CD14-positive monocyte (primary cell): Measurements from ENCODE around the gene MYO1H. TPM values are rescaled to one million over a fixed set of nuclear protein-coding genes. Genes with fewer than 3 reads are reported as not detected.

Source experiments
- DNase-seq, 3 donors: peaks; one replicate each; pipeline ENCODE4 v3.0.0-alpha.2; 2011 to 2022
- H2AFZ ChIP-seq: 2 replicates; pipeline ENCODE4 v1.6.0; 2012; ENCODE audit warnings: mild to moderate bottlenecking, low read depth, low read length, inconsistent platforms; ENCODE audit not compliant: insufficient read depth, poor library complexity, severe bottlenecking
- H3K27ac ChIP-seq, 2 donors: 1 replicate in 1 of 2; 2 replicates in 1 of 2; pipeline ENCODE4 v1.5.1; 2012 to 2013; ENCODE audit warnings: low read length in 2 of 2, control low read depth in 1 of 2, inconsistent platforms in 1 of 2, low read depth in 1 of 2, mild to moderate bottlenecking in 1 of 2
- H3K27me3 ChIP-seq, 2 donors: one replicate each; pipeline versions ENCODE4 v1.6.0 to v1.6.1; 2011 to 2013; ENCODE audit warnings: low read length in 2 of 2; ENCODE audit not compliant: control insufficient read depth in 2 of 2, insufficient read depth in 2 of 2
- H3K36me3 ChIP-seq, 2 donors: replicated peaks in 1 of 2; 1 replicate in 1 of 2; 2 replicates in 1 of 2; pipeline versions ENCODE4 v1.5.1 to v1.6.1; 2012 to 2013; ENCODE audit warnings: low read length in 2 of 2, control low read depth in 1 of 2, inconsistent platforms in 1 of 2, mild to moderate bottlenecking in 1 of 2; ENCODE audit not compliant: insufficient read depth in 2 of 2, control insufficient read depth in 1 of 2
- H3K4me1 ChIP-seq, 2 donors: 1 replicate in 1 of 2; 2 replicates in 1 of 2; pipeline versions ENCODE4 v1.5.1 to v1.6.1; 2012 to 2013; ENCODE audit warnings: low read length in 2 of 2, control low read depth in 1 of 2, inconsistent platforms in 1 of 2, mild to moderate bottlenecking in 1 of 2, moderate library complexity in 1 of 2; ENCODE audit not compliant: insufficient read depth in 2 of 2, control insufficient read depth in 1 of 2
- H3K4me2 ChIP-seq: replicated peaks from 2 replicates; pipeline ENCODE3; 2012; ENCODE audit warnings: low read length, moderate library complexity, mild to moderate bottlenecking; ENCODE audit not compliant: poor library complexity, severe bottlenecking; ENCODE audit errors: extremely low read depth
- H3K4me3 ChIP-seq, 3 experiments: fragments of 200-600 bp in 1 of 3; sonication (generic) in 1 of 3; replicated peaks in 1 of 3; 1 replicate in 2 of 3; 2 replicates in 1 of 3; pipeline ENCODE4 v1.5.1; 2011 to 2013; ENCODE audit warnings: low read length in 3 of 3, mild to moderate bottlenecking in 3 of 3, control low read depth in 2 of 3, low read depth in 2 of 3, inconsistent platforms in 1 of 3, moderate library complexity in 1 of 3
- H3K79me2 ChIP-seq: 2 replicates; pipeline ENCODE4 v1.6.0; 2012; ENCODE audit warnings: mild to moderate bottlenecking, control low read depth, inconsistent platforms, low read length, moderate library complexity; ENCODE audit not compliant: insufficient read depth
- H3K9ac ChIP-seq: 2 replicates; pipeline ENCODE4 v1.6.0; 2017; ENCODE audit warnings: low read length, mild to moderate bottlenecking; ENCODE audit not compliant: insufficient read depth, poor library complexity, severe bottlenecking
- H3K9me3 ChIP-seq, 2 donors: replicated peaks in 1 of 2; 1 replicate in 1 of 2; 2 replicates in 1 of 2; pipeline versions ENCODE4 v1.5.1 to v1.6.1; 2012 to 2013; ENCODE audit warnings: low read length in 2 of 2, control low read depth in 1 of 2; ENCODE audit not compliant: control insufficient read depth in 1 of 2, insufficient read depth in 1 of 2
- H4K20me1 ChIP-seq: 2 replicates; pipeline ENCODE4 v1.6.0; 2012; ENCODE audit warnings: mild to moderate bottlenecking, low read length, control low read depth, moderate library complexity; ENCODE audit not compliant: insufficient read depth
- H3K27ac Mint-ChIP-seq, 7 donors: one replicate each; pipeline ENCODE4 v1.8.0; 2020; ENCODE audit warnings: mild to moderate bottlenecking in 7 of 7, mixed read lengths in 7 of 7, moderate library complexity in 6 of 7, inconsistent platforms in 2 of 7
- H3K27me3 Mint-ChIP-seq, 3 donors: one replicate each; pipeline ENCODE4 v1.8.0; 2021 to 2022; ENCODE audit warnings: low read depth in 3 of 3, mild to moderate bottlenecking in 3 of 3, mixed read lengths in 3 of 3, moderate library complexity in 3 of 3, inconsistent platforms in 1 of 3
- H3K36me3 Mint-ChIP-seq, 2 donors: one replicate each; pipeline ENCODE4 v1.8.0; 2020; ENCODE audit warnings: mixed read lengths in 2 of 2, inconsistent platforms in 1 of 2, mild to moderate bottlenecking in 1 of 2
- H3K4me1 Mint-ChIP-seq: one replicate; pipeline ENCODE4 v1.8.0; 2020; ENCODE audit warnings: mild to moderate bottlenecking, mixed read lengths
- H3K4me3 Mint-ChIP-seq, 2 donors: one replicate each; pipeline ENCODE4 v1.8.0; 2020; ENCODE audit warnings: mild to moderate bottlenecking in 2 of 2, mixed read lengths in 2 of 2, moderate library complexity in 1 of 2
- H3K9me3 Mint-ChIP-seq, 7 donors: one replicate each; pipeline ENCODE4 v1.8.0; 2020 to 2022; ENCODE audit warnings: mixed read lengths in 7 of 7, mild to moderate bottlenecking in 6 of 7, moderate library complexity in 6 of 7, inconsistent platforms in 2 of 7
- WGBS: methylation state at CpG from one replicate; pipeline ENCODE4 v1.1.5; 2013; ENCODE audit warnings: missing lambda C conversion rate; ENCODE audit not compliant: insufficient coverage; 5-methylcytosine and 5-hydroxymethylcytosine counted together
- intact Hi-C, 2 donors: fragments of 100-400 bp; cut with micrococcal nuclease; formaldehyde crosslinking; loops; one replicate each; pipeline versions ENCODE4 v1.15.0 to v1.15.1; 2023
- polyA plus RNA-seq, 3 donors: library from polyadenylated mRNA; depleted of rRNA in 1 of 3; unstranded in 2 of 3; stranded (reverse) in 1 of 3; fragments of 300-500 nt in 2 of 3; fragments of >200 nt in 1 of 3; fragmentation: Illumina TruSeq in 2 of 3; gene quantifications; 1 replicate in 2 of 3; 2 replicates in 1 of 3; pipeline ENCODE4 v1.2.3, GENCODE V29; 2012 to 2021
- TF ChIP-seq, protein P1 (sequence below): fragments of 200-600 bp; IDR thresholded peaks from one replicate; pipeline ENCODE4 v1.8.0; 2022; ENCODE audit warnings: antibody characterized with exemption, mild to moderate bottlenecking

MYO1H gene
- polyA plus RNA-seq, 3 donors: not detected

DNA sequence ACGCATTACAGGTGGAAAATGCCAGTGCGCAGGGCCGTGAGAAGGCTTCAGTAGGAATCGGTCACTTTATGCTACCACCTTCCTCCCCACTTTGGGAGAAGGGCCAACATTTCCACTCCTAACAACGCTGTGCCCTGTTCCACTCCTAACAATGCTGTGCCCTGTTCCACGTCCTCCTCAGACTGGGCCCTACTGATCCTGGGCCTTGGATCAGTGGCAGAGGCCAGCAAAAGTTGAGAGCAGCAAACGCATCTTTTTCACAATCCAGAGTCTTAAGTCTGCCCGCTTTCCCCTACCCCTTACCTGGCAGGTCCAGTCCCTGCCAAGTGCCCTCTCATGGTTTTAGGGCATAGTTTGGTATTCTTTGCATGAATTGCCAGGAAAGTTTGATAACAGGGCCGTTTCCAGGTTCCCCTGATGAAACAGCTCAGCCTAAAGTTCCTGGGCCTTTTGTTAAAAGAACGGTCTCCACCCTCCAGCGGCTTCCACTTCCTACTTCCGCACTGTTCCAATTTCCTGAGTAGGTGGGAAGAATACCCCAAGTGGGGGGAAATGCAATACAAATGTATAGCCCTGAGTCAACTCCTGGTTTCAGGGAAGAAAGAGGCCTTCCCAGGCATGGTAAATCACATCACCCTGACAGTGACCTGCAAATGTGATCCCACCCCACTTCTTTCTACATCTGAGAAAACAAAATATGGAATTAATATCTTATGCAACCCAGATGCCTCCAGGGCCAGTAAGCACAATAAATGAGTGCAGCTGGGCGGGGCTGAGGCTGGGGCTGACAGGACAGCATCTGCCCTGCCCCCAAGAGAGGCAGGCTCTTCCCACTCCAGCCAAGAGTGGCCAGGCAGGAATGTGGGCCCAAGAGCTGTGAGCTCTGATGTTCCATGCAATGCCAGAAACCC is 114.4 kb downstream of the MYO1H start:
- WGBS: 91% methylated on average over 8 of the region's 13 CpGs
- peaks cover 41% of the 10 kb centered on the region for H3K4me1 Mint-ChIP-seq
- Histone ChIP-seq H3K9ac (peak overlapping the region; percentile 33), H3K9me3 (no peaks in the 10 kb centered on the region), H3K36me3 (peaks cover 37 to 61% of the 10 kb centered on the region in 2 donors), H3K79me2 (peaks cover 47% of the 10 kb centered on the region), H3K4me3 (no peak overlapping the region), H4K20me1 (peaks cover 71% of the 10 kb centered on the region), H3K27me3 (no peaks in the 10 kb centered on the region), H3K4me2 (peak overlapping the region; percentile 29), H2AFZ (no peak overlapping the region), H3K27ac (peak overlapping the region in 1 of 2 donors; percentile 73), H3K4me1 (peaks cover 38 to 39% of the 10 kb centered on the region in 2 donors)
- H3K27ac Mint-ChIP-seq: peak overlapping the region; percentile 19 to 91 (median 67)
- no peak overlapping the region for H3K4me3 Mint-ChIP-seq
- H3K27me3 Mint-ChIP-seq: no peaks in the 10 kb centered on the region
- peaks cover 48 to 72% of the 10 kb centered on the region in 2 donors for H3K36me3 Mint-ChIP-seq
- intact Hi-C loops: no loop called here
- DNase-seq: no peak
- H3K9me3 Mint-ChIP-seq: no peaks in the 10 kb centered on the region
- TF ChIP-seq, protein P1, sequence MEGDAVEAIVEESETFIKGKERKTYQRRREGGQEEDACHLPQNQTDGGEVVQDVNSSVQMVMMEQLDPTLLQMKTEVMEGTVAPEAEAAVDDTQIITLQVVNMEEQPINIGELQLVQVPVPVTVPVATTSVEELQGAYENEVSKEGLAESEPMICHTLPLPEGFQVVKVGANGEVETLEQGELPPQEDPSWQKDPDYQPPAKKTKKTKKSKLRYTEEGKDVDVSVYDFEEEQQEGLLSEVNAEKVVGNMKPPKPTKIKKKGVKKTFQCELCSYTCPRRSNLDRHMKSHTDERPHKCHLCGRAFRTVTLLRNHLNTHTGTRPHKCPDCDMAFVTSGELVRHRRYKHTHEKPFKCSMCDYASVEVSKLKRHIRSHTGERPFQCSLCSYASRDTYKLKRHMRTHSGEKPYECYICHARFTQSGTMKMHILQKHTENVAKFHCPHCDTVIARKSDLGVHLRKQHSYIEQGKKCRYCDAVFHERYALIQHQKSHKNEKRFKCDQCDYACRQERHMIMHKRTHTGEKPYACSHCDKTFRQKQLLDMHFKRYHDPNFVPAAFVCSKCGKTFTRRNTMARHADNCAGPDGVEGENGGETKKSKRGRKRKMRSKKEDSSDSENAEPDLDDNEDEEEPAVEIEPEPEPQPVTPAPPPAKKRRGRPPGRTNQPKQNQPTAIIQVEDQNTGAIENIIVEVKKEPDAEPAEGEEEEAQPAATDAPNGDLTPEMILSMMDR: no peak

DNA sequence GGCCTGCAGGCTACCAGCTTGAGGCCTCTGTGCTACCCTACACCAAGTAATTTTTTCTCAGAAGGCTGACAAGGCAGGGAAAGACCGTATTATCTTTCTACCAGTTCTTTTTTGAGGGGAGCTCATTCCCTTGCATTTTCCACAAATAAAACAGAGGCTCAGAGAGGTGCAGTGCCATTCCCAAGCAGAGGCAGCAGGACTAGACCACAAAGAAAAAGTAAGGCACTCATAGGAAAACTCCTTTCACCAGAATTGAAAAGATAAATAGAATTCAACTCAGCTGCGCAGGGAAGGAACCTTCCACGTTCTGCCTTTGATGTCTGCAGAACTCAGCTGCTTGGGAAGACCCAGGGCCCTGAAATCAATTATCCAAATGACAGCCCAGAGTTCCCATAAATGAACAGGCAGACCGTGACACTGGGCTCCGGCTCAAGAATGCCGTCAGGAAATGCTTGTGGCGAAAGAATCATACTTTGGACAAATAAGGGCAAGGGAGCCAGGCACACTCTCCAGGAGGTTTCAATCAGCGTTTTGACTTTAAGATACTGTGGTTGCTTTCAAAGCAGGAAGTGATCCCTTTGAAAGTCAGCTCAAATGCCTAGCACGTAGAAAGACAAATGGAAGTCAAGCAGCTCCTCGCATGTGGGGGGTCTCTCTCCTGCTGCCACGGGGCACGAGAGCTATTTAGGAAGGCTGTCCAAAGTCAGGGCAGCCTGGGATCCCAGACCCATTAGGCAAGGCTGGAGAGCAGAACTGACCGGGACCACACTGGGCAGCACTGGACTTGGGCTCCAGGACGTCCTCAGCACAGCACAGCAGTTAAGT is 115.4 kb downstream of the MYO1H start:
- Mint-ChIP-seq H3K4me3 (peak overlapping the region in 1 of 2 donors; percentile 35), H3K36me3 (peaks cover 44 to 72% of the 10 kb centered on the region in 2 donors), H3K27me3 (no peaks in the 10 kb centered on the region), H3K4me1 (peaks cover 47% of the 10 kb centered on the region), H3K9me3 (no peaks in the 10 kb centered on the region), H3K27ac (peak overlapping the region in 3 of 7 donors; percentile 19 to 52 (median 49))
- H3K4me1 ChIP-seq: peaks cover 44 to 45% of the 10 kb centered on the region in 2 donors
- no peaks in the 10 kb centered on the region for H3K9me3 ChIP-seq
- no peak overlapping the region for H3K27ac ChIP-seq
- H3K9ac ChIP-seq: no peak overlapping the region
- H3K36me3 ChIP-seq: peaks cover 36 to 61% of the 10 kb centered on the region in 2 donors
- no peak overlapping the region for H2AFZ ChIP-seq
- H3K4me2 ChIP-seq: no peak overlapping the region
- intact Hi-C loops: no loop called here
- 25% methylated on average over 12 of the region's 14 CpGs for WGBS
- no peak overlapping the region for H3K4me3 ChIP-seq
- peaks cover 81% of the 10 kb centered on the region for H4K20me1 ChIP-seq
- no peak for DNase-seq
- H3K79me2 ChIP-seq: peaks cover 52% of the 10 kb centered on the region
- no peaks in the 10 kb centered on the region for H3K27me3 ChIP-seq
- TF ChIP-seq, protein P1: no peak
